Pancreas (tissue), 10 donors: ENCODE measurements around the gene UBE2L6. TPM values are rescaled to one million over a fixed set of nuclear protein-coding genes. Genes with fewer than 3 reads are reported as not detected.

Experiments
- ATAC-seq, 4 donors: fragments of 200-7000 bp; cut with Tn5 transposase; one replicate each; pipeline versions ENCODE4 v1.8.0 to v1.9.1; 2020; ENCODE audit warnings: mild to moderate bottlenecking in 4 of 4, moderate library complexity in 4 of 4
- DNase-seq, 6 donors: peaks; one replicate each; pipeline ENCODE4 v3.0.0-alpha.2; 2020
- FAIRE-seq: peaks from 2 replicates; lab custom pipeline; 2012; peaks lifted over from hg19 to GRCh38; lab: Jason Lieb, UNC
- H3K27ac ChIP-seq, 4 donors: fragments of 200-600 bp; sonication (generic); 1 replicate in 3 of 4; 2 replicates in 1 of 4; pipeline versions ENCODE4 v1.5.0 to v1.8.0; 2020
- H3K27me3 ChIP-seq, 4 donors: fragments of 200-600 bp; one replicate each; pipeline ENCODE4 v1.8.0; 2021
- H3K36me3 ChIP-seq, 3 donors: fragments of 200-600 bp; sonication (generic) in 1 of 3; one replicate each; pipeline versions ENCODE4 v1.5.0 to v1.8.0; 2020 to 2021
- H3K4me1 ChIP-seq, 3 donors: fragments of 200-600 bp; one replicate each; pipeline ENCODE4 v1.8.0; 2021
- H3K4me3 ChIP-seq, 4 donors: fragments of 200-600 bp; sonication (generic) in 2 of 4; one replicate each; pipeline versions ENCODE4 v1.5.0 to v1.8.0; 2020 to 2021
- H3K9me3 ChIP-seq, 4 donors: fragments of 200-600 bp; one replicate each; pipeline ENCODE4 v1.8.0; 2021
- CTCF ChIP-seq, 4 donors: fragments of 200-600 bp; sonication (generic) in 3 of 4; IDR thresholded peaks; one replicate each; pipeline versions ENCODE4 v1.5.0 to v1.8.0; 2021; ENCODE audit warnings: antibody characterized with exemption in 4 of 4
- WGBS, 2 donors: extraction: QIAGEN DNeasy Blood & Tissue Kit; methylation state at CpG; one replicate each; pipeline ENCODE4 v1.1.7; 2013; 5-methylcytosine and 5-hydroxymethylcytosine counted together
- intact Hi-C, 3 donors: fragments of 100-400 bp; cut with DNase I; formaldehyde crosslinking; loops; one replicate each; pipeline versions ENCODE4 v1.11.1 to v1.14.2; 2022
- polyA plus RNA-seq, 2 donors: library from polyadenylated mRNA; stranded (reverse); fragments of 200-250 nt; gene quantifications; one replicate each; pipeline ENCODE4 v1.2.3, GENCODE V29; 2013
- total RNA-seq, 6 donors: library from RNA; stranded (reverse); fragmentation: NEBNext Ultra II Directional in 4 of 6; extraction: Animal tissue kit (Norgen Biotek cat#: 25700) in 4 of 6; gene quantifications; one replicate each; pipeline versions ENCODE4 v1.2.1 to v1.2.4, GENCODE V29; 2021 to 2023
- donor health status: healthy with polysubstance abuse.
- donor health status: DM: no; HTN: no; CAD: no; lungs with moderate emphysema.
- donor health status: DM: no; HTN: no; CAD: no.
- donor health status: control.
- donor health status: control.
- donor health status: Bipolar disorder and iron deficiency.
- donor health status: DM: yes; HTN: yes; CAD: no.
- donor health status: DM: no; HTN: no; CAD: no.
- donor health status: DM: no; HTN: no; CAD: no.
- donor health status: DM: yes; HTN: yes; CAD: no.

The UBE2L6 gene
- total and polyA plus RNA-seq, 8 donors: 9.6 to 46.4 (median 12.9) TPM

GRCh38 chr11:57588046-57588710 lies 20.7 kb upstream of the UBE2L6 start:
- DNase-seq (no peak), FAIRE-seq (no peak), ATAC-seq (no peak)
- H3K36me3 ChIP-seq: no peaks in the 10 kb centered on the region
- intact Hi-C loops: no loop called here
- WGBS, 2 donors: 89 to 92% methylated on average over 3 of the region's 3 CpGs
- no peak overlapping the region for H3K4me3 ChIP-seq
- no peak for TF ChIP-seq CTCF (IDR thresholded peaks at IDR 0.05)
- no peaks in the 10 kb centered on the region for H3K4me1 ChIP-seq
- no peak overlapping the region for H3K27ac ChIP-seq
- no peaks in the 10 kb centered on the region for H3K27me3 ChIP-seq
- no peaks in the 10 kb centered on the region for H3K9me3 ChIP-seq

GRCh38 chr11:57586711-57587245 lies 19.3 kb upstream of the UBE2L6 start:
- TF ChIP-seq CTCF (IDR thresholded peaks at IDR 0.05): no peak
- Histone ChIP-seq H3K27me3 (no peaks in the 10 kb centered on the region), H3K36me3 (no peaks in the 10 kb centered on the region), H3K4me1 (no peaks in the 10 kb centered on the region), H3K9me3 (no peaks in the 10 kb centered on the region), H3K4me3 (no peak overlapping the region), H3K27ac (no peak overlapping the region)
- DNase-seq: no peak
- WGBS, 2 donors: 34 to 35% methylated on average over 2 of the region's 2 CpGs
- FAIRE-seq: no peak
- intact Hi-C loops: no loop called here
- ATAC-seq: no peak

- no peak for TF ChIP-seq CTCF (IDR thresholded peaks at IDR 0.05)
- Histone ChIP-seq H3K4me1 (no peaks in the 10 kb centered on the region), H3K9me3 (no peaks in the 10 kb centered on the region), H3K27ac (no peak overlapping the region), H3K36me3 (no peaks in the 10 kb centered on the region), H3K27me3 (no peaks in the 10 kb centered on the region), H3K4me3 (no peak overlapping the region)
- no peak for FAIRE-seq
- no peak for ATAC-seq
- no peak for DNase-seq
- intact Hi-C loops: no loop called here
Observed at GRCh38 chr11:57585301-57585700, 17.8 kb upstream of the UBE2L6 start.

- no peaks in the 10 kb centered on the region for H3K4me1 ChIP-seq
- DNase-seq: no peak
- FAIRE-seq: no peak
- no peak for ATAC-seq
- intact Hi-C loops: no loop called here
- no peaks in the 10 kb centered on the region for H3K36me3 ChIP-seq
- no peak overlapping the region for H3K4me3 ChIP-seq
- no peak overlapping the region for H3K27ac ChIP-seq
- TF ChIP-seq CTCF (IDR thresholded peaks at IDR 0.05): no peak
- WGBS, 2 donors: 87% methylated on average over 9 of the region's 9 CpGs
- no peaks in the 10 kb centered on the region for H3K27me3 ChIP-seq
- no peaks in the 10 kb centered on the region for H3K9me3 ChIP-seq
Observed at GRCh38 chr11:57584341-57584740, 16.9 kb upstream of the UBE2L6 start.

- Histone ChIP-seq H3K4me1 (no peaks in the 10 kb centered on the region), H3K4me3 (no peak overlapping the region), H3K36me3 (no peaks in the 10 kb centered on the region), H3K27me3 (no peaks in the 10 kb centered on the region), H3K9me3 (no peaks in the 10 kb centered on the region), H3K27ac (no peak overlapping the region)
- DNase-seq (no peak), FAIRE-seq (no peak), ATAC-seq (no peak)
- no peak for TF ChIP-seq CTCF (IDR thresholded peaks at IDR 0.05)
- WGBS, 2 donors: 53 to 69% methylated on average over 4 of the region's 4 CpGs
- intact Hi-C loops: loop anchor here in 1 of 3 donors (10.0 kb wide), 1 partner anchor 71 kb away; the partner anchor contains the start of gene YPEL4
Observed at GRCh38 chr11:57574061-57574460, 6.6 kb upstream of the UBE2L6 start.
